ENCODE measurements around the gene RPL23.

Gene RPL23

DNA sequence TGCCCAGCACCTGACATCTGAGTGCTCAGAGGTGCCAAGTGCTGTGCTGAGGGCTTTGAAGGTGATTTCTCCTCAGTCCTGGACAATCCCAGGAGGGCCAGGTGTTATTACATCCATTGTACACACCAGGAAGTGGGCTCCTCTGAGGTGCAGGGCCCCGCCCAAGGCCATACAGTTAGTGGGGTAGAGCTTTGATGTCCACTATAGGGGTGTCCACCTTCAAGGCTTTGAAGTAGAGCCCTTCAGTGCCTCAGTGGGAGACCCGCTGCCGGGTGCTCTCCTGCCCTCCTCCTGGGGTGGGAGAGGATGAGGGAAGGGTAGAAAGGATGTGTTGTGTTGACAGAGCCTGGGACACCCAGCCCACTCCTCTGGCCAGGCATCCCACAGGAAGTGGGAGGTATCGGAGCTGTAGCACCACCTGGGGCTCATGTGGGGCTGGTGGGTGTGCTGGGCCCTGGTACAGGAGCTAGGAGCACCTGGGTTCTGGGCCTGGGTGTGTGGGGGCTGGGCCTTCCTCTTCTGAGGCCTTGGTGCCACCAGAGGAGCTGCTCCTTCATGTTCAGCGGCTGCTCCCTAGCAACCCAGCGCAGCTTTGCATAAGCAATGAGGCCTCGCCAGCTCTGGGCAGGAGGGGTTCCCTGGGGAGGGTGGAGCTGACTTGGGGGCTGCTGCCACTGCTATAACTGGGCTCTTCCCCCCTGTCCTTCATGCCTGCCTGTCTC lies 23.8 kb upstream of the RPL23 start:
- DNase-seq (no peak), ATAC-seq (replicated peaks) (peak; percentile 66)
- no peaks in the 10 kb centered on the region for H3K9me3 Mint-ChIP-seq
- H3K27ac Mint-ChIP-seq, result peak overlapping the region; percentile 88 to 93
- H3K4me1 Mint-ChIP-seq (ENCODE audit: low read depth in 2 of 2), result peaks cover 84 to 86% of the 10 kb centered on the region in 2 donors
- peaks cover 74% of the 10 kb centered on the region for H3K36me3 Mint-ChIP-seq (ENCODE audit: insufficient read depth)
- peak overlapping the region; percentile 99 for H3K4me3 Mint-ChIP-seq
- no peaks in the 10 kb centered on the region for H3K27me3 Mint-ChIP-seq

- peaks cover 83 to 85% of the 10 kb centered on the region in 2 donors for H3K4me1 Mint-ChIP-seq (ENCODE audit: low read depth in 2 of 2)
- peak overlapping the region; percentile 99 for H3K4me3 Mint-ChIP-seq
- no peaks in the 10 kb centered on the region for H3K9me3 Mint-ChIP-seq
- DNase-seq (no peak), ATAC-seq (replicated peaks) (no peak)
- no peaks in the 10 kb centered on the region for H3K27me3 Mint-ChIP-seq
- peak overlapping the region; percentile 88 to 93 for H3K27ac Mint-ChIP-seq
- peaks cover 65% of the 10 kb centered on the region for H3K36me3 Mint-ChIP-seq (ENCODE audit: insufficient read depth)
Observed at GRCh38 chr17:38875477-38876075, 22.1 kb upstream of the RPL23 start.

- ATAC-seq (replicated peaks), result no peak
- no peak for DNase-seq
- no peaks in the 10 kb centered on the region for H3K27me3 Mint-ChIP-seq
- H3K9me3 Mint-ChIP-seq, result no peaks in the 10 kb centered on the region
- H3K4me3 Mint-ChIP-seq, result peak overlapping the region; percentile 99
- peaks cover 65% of the 10 kb centered on the region for H3K36me3 Mint-ChIP-seq (ENCODE audit: insufficient read depth)
- peak overlapping the region; percentile 88 to 93 for H3K27ac Mint-ChIP-seq
- peaks cover 75 to 81% of the 10 kb centered on the region in 2 donors for H3K4me1 Mint-ChIP-seq (ENCODE audit: low read depth in 2 of 2)
Observed at GRCh38 chr17:38874505-38875400, 21.2 kb upstream of the RPL23 start.

DNA sequence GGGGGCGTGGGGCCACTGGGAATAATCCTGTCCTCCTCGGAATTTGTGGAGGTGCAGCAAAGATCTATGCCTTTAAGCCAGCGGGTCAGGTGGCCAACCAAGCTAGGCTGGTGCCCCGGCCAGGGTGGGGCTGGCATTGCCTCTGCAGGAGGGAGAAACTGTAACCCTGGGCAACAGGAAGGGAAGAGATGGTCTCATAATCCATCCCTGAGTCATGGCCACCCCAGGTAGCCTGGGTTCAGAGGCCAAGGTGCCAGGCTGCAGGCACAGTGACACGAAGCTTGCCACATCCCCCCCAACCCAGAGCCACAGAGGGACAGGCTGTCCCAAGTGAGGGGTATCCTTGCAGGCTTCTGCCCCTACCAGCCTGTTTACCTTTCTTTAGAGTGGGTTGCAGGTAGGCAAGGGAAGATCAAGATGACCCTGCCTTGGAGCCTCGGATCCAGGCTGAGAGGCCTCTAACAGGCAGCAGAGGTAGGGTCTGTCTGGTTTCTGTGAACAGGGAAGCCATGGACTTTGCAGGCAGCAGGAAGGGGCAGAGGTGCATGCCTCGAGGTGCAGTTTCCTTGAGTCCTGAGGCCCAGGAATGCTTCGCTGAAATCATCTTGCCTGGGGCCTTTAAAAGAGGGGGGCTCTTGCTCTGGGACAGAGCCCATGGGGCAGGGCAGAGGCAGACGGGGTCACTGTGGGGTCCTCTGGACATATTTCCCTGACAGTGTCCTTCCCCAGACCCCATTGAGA lies 20.3 kb upstream of the RPL23 start:
- H3K4me3 Mint-ChIP-seq, result peak overlapping the region; percentile 99
- no peak for ATAC-seq (replicated peaks)
- H3K27ac Mint-ChIP-seq, result peak overlapping the region; percentile 88 to 93
- no peaks in the 10 kb centered on the region for H3K9me3 Mint-ChIP-seq
- H3K4me1 Mint-ChIP-seq (ENCODE audit: low read depth in 2 of 2), result peaks cover 76 to 82% of the 10 kb centered on the region in 2 donors
- peaks cover 65% of the 10 kb centered on the region for H3K36me3 Mint-ChIP-seq (ENCODE audit: insufficient read depth)
- no peak for DNase-seq
- no peaks in the 10 kb centered on the region for H3K27me3 Mint-ChIP-seq

DNA sequence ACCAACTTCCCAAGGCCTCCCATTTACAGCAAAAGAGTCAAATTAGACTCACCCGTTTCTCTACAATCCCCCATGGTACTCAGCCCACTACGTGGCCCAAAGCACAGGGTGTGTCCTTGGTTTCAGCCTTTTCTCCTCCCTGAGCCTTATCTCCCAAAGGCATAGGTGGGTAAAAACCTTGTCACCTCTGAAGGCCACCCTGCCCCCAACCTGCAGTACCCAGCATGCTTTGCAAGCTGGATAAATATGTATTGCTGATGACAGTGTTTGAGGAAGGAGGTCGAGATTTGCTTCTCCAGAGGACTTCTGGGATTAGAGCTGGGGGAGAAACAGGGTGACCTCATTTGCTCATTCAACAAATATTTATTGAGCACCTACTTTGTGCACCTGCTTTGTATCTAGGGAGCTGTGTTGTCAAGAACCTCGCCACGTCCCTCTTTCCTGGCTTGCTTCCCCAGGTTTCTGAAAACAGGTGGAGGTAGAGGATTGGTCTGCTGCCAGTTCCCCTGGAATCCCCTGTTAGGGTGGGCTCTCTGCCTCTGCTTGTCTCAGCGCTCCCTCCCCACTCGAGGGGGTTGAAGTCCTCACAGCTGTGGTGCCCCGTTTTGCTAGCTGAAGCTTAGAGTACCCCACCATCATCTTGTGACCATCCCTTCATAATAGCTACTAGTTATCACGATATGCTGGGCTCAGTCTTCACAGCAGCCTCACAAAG lies 19.3 kb upstream of the RPL23 start:
- peaks cover 74 to 78% of the 10 kb centered on the region in 2 donors for H3K4me1 Mint-ChIP-seq (ENCODE audit: low read depth in 2 of 2)
- no peak for DNase-seq
- H3K9me3 Mint-ChIP-seq, result no peaks in the 10 kb centered on the region
- no peak for ATAC-seq (replicated peaks)
- H3K36me3 Mint-ChIP-seq (ENCODE audit: insufficient read depth), result peaks cover 65% of the 10 kb centered on the region
- peak overlapping the region; percentile 98 to 100 for H3K27ac Mint-ChIP-seq
- H3K27me3 Mint-ChIP-seq, result no peaks in the 10 kb centered on the region
- H3K4me3 Mint-ChIP-seq, result peak overlapping the region; percentile 99

DNA sequence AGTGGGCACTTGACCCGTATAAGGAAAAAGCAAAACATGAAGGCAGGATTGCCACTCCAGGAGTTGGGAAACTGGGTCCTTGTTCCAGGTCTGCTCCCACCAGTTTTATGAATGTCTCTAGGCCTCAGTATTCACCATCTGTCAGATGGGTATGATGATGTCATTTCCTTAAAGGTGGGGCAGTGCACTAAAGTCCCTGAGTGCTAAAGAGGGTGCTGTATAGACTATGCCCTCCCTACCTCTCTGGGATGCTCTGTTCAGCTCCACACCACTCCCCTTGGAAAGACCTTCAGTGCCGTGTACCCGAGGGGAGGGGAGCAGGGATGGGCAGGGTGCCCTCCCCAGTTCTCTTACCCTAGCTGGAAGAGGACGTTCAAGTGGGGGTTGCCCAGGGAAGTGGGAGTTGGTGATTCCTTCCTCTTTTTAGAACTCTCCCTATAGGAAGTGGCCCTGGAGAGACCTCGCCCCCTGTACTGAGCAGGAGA lies 18.5 kb upstream of the RPL23 start:
- peaks cover 66% of the 10 kb centered on the region for H3K36me3 Mint-ChIP-seq (ENCODE audit: insufficient read depth)
- no peak for DNase-seq
- ATAC-seq (replicated peaks), result no peak

GRCh38 chr17:38871247-38872015 lies 17.9 kb upstream of the RPL23 start:
- peaks cover 65 to 66% of the 10 kb centered on the region in 2 donors for H3K4me1 Mint-ChIP-seq (ENCODE audit: low read depth in 2 of 2)
- H3K4me3 Mint-ChIP-seq, result peak overlapping the region; percentile 99
- H3K27ac Mint-ChIP-seq, result peak overlapping the region; percentile 98 to 100
- H3K36me3 Mint-ChIP-seq (ENCODE audit: insufficient read depth), result peaks cover 66% of the 10 kb centered on the region
- ATAC-seq (replicated peaks) (peak; percentile 18), DNase-seq (peak; percentile 50 to 57 (median 51))
- no peaks in the 10 kb centered on the region for H3K9me3 Mint-ChIP-seq
- no peaks in the 10 kb centered on the region for H3K27me3 Mint-ChIP-seq

More for the DNA sequence above, 18.5 kb upstream of the RPL23 start:
- H3K27me3 Mint-ChIP-seq, result no peaks in the 10 kb centered on the region
- peaks cover 71 to 72% of the 10 kb centered on the region in 2 donors for H3K4me1 Mint-ChIP-seq (ENCODE audit: low read depth in 2 of 2)
- peak overlapping the region; percentile 98 to 100 for H3K27ac Mint-ChIP-seq
- peak overlapping the region; percentile 99 for H3K4me3 Mint-ChIP-seq
- no peaks in the 10 kb centered on the region for H3K9me3 Mint-ChIP-seq

GRCh38 chr17:38870259-38871165 lies 17.0 kb upstream of the RPL23 start:
- peaks cover 69% of the 10 kb centered on the region for H3K36me3 Mint-ChIP-seq (ENCODE audit: insufficient read depth)
- H3K27ac Mint-ChIP-seq, result peak overlapping the region; percentile 98 to 100
- H3K27me3 Mint-ChIP-seq, result no peaks in the 10 kb centered on the region
- H3K9me3 Mint-ChIP-seq, result no peaks in the 10 kb centered on the region
- DNase-seq (peak; percentile 59 to 61 (median 59)), ATAC-seq (replicated peaks) (peak; percentile 45)
- H3K4me3 Mint-ChIP-seq, result peak overlapping the region; percentile 99
- peaks cover 59 to 60% of the 10 kb centered on the region in 2 donors for H3K4me1 Mint-ChIP-seq (ENCODE audit: low read depth in 2 of 2)

- DNase-seq (peak; percentile 79 to 88 (median 85)), ATAC-seq (replicated peaks) (peak; percentile 70)
- peaks cover 50 to 52% of the 10 kb centered on the region in 2 donors for H3K4me1 Mint-ChIP-seq (ENCODE audit: low read depth in 2 of 2)
- H3K9me3 Mint-ChIP-seq, result no peaks in the 10 kb centered on the region
- H3K36me3 Mint-ChIP-seq (ENCODE audit: insufficient read depth), result peaks cover 65% of the 10 kb centered on the region
- H3K27ac Mint-ChIP-seq, result peak within 1 kb of the TSS; percentile 98 to 100
- peak within 1 kb of the TSS; percentile 99 for H3K4me3 Mint-ChIP-seq
- H3K27me3 Mint-ChIP-seq, result no peaks in the 10 kb centered on the region
Observed at GRCh38 chr17:38869526-38870258, 16.2 kb upstream of the RPL23 start, which contains the start of gene LASP1. Gene LASP1 (plus strand): TSS chr17:38870058. CDS start chr17:38870190, 132 bp downstream.

DNA sequence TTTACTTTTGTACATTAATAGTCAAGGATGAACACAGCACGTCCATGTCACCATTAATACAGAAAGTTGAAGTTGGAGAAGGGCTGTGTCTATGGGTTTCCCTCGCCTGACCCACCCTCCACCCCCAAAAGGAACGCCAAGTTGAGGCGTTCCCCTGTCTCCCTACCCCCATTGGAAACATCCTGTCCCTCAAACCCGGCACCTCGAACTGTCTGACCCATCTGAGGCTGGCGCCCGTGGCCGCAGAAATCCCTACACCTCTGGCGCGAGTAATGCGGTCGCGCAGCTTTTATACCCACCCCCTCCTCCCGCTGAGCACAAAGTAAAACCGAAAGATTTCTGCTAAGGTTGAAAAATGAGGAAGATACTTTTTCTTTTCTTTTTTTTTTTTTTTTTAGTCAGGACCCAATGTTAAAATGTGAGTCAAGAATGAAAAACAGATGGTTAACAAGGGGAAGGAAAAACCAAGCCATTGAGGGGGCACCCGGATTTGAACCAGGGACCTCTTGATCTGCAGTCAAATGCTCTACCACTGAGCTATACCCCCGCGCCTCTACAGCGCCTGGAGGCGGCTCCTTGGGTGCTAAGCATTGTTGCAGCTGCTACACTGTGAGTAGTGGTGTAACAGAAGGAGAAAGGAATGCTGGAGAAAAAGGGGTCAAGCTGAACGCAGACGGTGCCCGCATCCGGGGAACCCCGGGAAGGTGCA lies 15.4 kb upstream of the RPL23 start:
- peaks cover 65% of the 10 kb centered on the region for H3K36me3 Mint-ChIP-seq (ENCODE audit: insufficient read depth)
- peak overlapping the region; percentile 98 to 100 for H3K27ac Mint-ChIP-seq
- peak; percentile 85 to 91 (median 88) for DNase-seq
- H3K4me1 Mint-ChIP-seq (ENCODE audit: low read depth in 2 of 2), result peaks cover 43 to 44% of the 10 kb centered on the region in 2 donors
- H3K27me3 Mint-ChIP-seq, result no peaks in the 10 kb centered on the region
- H3K4me3 Mint-ChIP-seq, result peak overlapping the region; percentile 99
- ATAC-seq (replicated peaks), result peak; percentile 54
- H3K9me3 Mint-ChIP-seq, result no peaks in the 10 kb centered on the region

Measured in effector memory CD8-positive, alpha-beta T cell (primary cell).